HepG2 (cell line): ENCODE measurements around the gene RNF149. TPM values are rescaled to one million over a fixed set of nuclear protein-coding genes. Genes with fewer than 3 reads are reported as not detected.
A peak's percentile ranks its signal among the peaks of the same experiment; 100 is the strongest.

Experiments used
- ATAD3A ChIP-seq: sonication (generic); formaldehyde crosslinking; IDR thresholded peaks from 2 replicates; pipeline ENCODE4 v1.4.0; 2020; ENCODE audit warnings: missing genetic modification reagents
- BRF2 ChIP-seq: sonication (generic); formaldehyde crosslinking; IDR thresholded peaks from 2 replicates; pipeline ENCODE4 v1.8.1; 2022; ENCODE audit warnings: mild to moderate bottlenecking, missing genetic modification reagents
- CC2D1A ChIP-seq: sonication (generic); formaldehyde crosslinking; IDR thresholded peaks from 2 replicates; pipeline ENCODE4 v1.8.1; 2023; ENCODE audit warnings: mild to moderate bottlenecking, missing genetic modification reagents
- DMAP1 ChIP-seq: IDR thresholded peaks from 2 replicates; pipeline ENCODE4 v1.6.1; 2016
- DRAP1 ChIP-seq: IDR thresholded peaks from 2 replicates; pipeline ENCODE4 v1.6.1; 2016; ENCODE audit warnings: missing genetic modification reagents, missing compliant biosample characterization
- FOXM1 ChIP-seq: sonication (generic); formaldehyde crosslinking; IDR thresholded peaks from 2 replicates; pipeline ENCODE4 v1.5.0; 2020; ENCODE audit warnings: missing genetic modification reagents
- GZF1 ChIP-seq: sonication (generic); formaldehyde crosslinking; IDR thresholded peaks from 2 replicates; pipeline ENCODE4 v1.5.1; 2020; ENCODE audit warnings: mild to moderate bottlenecking, missing genetic modification reagents
- KLF13 ChIP-seq: sonication (generic); formaldehyde crosslinking; IDR thresholded peaks from 2 replicates; pipeline ENCODE4 v1.4.0; 2020; ENCODE audit warnings: mild to moderate bottlenecking, missing genetic modification reagents
- MAX ChIP-seq: IDR thresholded peaks from 2 replicates; pipeline ENCODE4 v1.6.1; 2012; ENCODE audit warnings: inconsistent platforms
- MTA3 ChIP-seq: sonication (generic); formaldehyde crosslinking; IDR thresholded peaks from 2 replicates; pipeline ENCODE4 v1.4.0; 2020; ENCODE audit warnings: missing genetic modification reagents
- MYNN ChIP-seq: sonication (generic); formaldehyde crosslinking; IDR thresholded peaks from 2 replicates; pipeline ENCODE4 v1.4.0; 2020; ENCODE audit warnings: mild to moderate bottlenecking, low read depth, missing genetic modification reagents
- PAWR ChIP-seq: sonication (generic); formaldehyde crosslinking; IDR thresholded peaks from 2 replicates; pipeline ENCODE4 v1.4.0; 2020; ENCODE audit warnings: missing genetic modification reagents, mild to moderate bottlenecking, borderline replicate concordance
- REL ChIP-seq: sonication (generic); formaldehyde crosslinking; conservative IDR thresholded peaks from 2 replicates; pipeline ENCODE4 v1.8.0; 2022; ENCODE audit warnings: mild to moderate bottlenecking, missing genetic modification reagents, moderate library complexity
- SPEN ChIP-seq: sonication (generic); formaldehyde crosslinking; IDR thresholded peaks from 2 replicates; pipeline ENCODE4 v1.5.1; 2020; ENCODE audit warnings: low read depth, mild to moderate bottlenecking, missing genetic modification reagents
- TBP ChIP-seq: sonication (generic); formaldehyde crosslinking; IDR thresholded peaks from 2 replicates; pipeline ENCODE4 v1.5.0; 2020; ENCODE audit warnings: missing genetic modification reagents
- TEAD3 ChIP-seq: optimal IDR thresholded peaks from 2 replicates; pipeline ENCODE3; 2016; ENCODE audit warnings: borderline replicate concordance
- ZBED4 ChIP-seq: sonication (generic); formaldehyde crosslinking; IDR thresholded peaks from 2 replicates; pipeline ENCODE4 v1.4.0; 2020; ENCODE audit warnings: missing genetic modification reagents, borderline replicate concordance
- ZBTB8A ChIP-seq: sonication (generic); formaldehyde crosslinking; IDR thresholded peaks from 2 replicates; pipeline ENCODE4 v1.4.0; 2020; ENCODE audit warnings: mild to moderate bottlenecking, low read depth, missing genetic modification reagents, borderline replicate concordance
- ZNF138 ChIP-seq: sonication (generic); formaldehyde crosslinking; IDR thresholded peaks from 2 replicates; pipeline ENCODE4 v1.5.0; 2020; ENCODE audit warnings: mild to moderate bottlenecking, low read depth, missing genetic modification reagents
- ZNF17 ChIP-seq: sonication (generic); formaldehyde crosslinking; IDR thresholded peaks from 2 replicates; pipeline ENCODE4 v1.5.0; 2020; ENCODE audit warnings: mild to moderate bottlenecking, missing genetic modification reagents
- ZNF18 ChIP-seq: sonication (generic); formaldehyde crosslinking; IDR thresholded peaks from 2 replicates; pipeline ENCODE4 v1.8.0; 2022; ENCODE audit warnings: mild to moderate bottlenecking, missing genetic modification reagents; ENCODE audit not compliant: insufficient replicate concordance
- ZNF460 ChIP-seq: sonication (generic); formaldehyde crosslinking; IDR thresholded peaks from 2 replicates; pipeline ENCODE4 v1.5.1; 2020; ENCODE audit warnings: missing genetic modification reagents, mild to moderate bottlenecking, borderline replicate concordance
- ZNF670 ChIP-seq: sonication (generic); formaldehyde crosslinking; IDR thresholded peaks from 2 replicates; pipeline ENCODE4 v1.8.0; 2022; ENCODE audit warnings: mild to moderate bottlenecking, missing genetic modification reagents, borderline replicate concordance
- polyA plus RNA-seq, 8 experiments: library from polyadenylated mRNA; depleted of rRNA in 3 of 8; stranded (reverse) in 7 of 8; unstranded in 1 of 8; fragments of >200 nt; fragmentation: Illumina TruSeq in 4 of 8; extraction: Trizol in 4 of 8; gene quantifications; 2 replicates each; pipeline versions ENCODE4 v1.2.1 to v1.2.3, GENCODE V29; 2011 to 2016; ENCODE audit warnings: low read depth in 4 of 8, missing spikeins in 1 of 8, mixed read lengths in 1 of 8; ENCODE audit not compliant: insufficient read depth in 1 of 8
- total RNA-seq, 5 experiments: library from RNA; depleted of rRNA; stranded (reverse); fragments of >200 nt; fragmentation: Illumina TruSeq; extraction: Trizol; gene quantifications; 2 replicates each; pipeline ENCODE4 v1.2.3, GENCODE V29; 2016; ENCODE audit warnings: low read depth in 1 of 5

RNF149 gene
- total and polyA plus RNA-seq, 2 of the 13 experiments (the other 11 are each of a cell fraction or from before 2014, with no cell fraction given) = 87.6 to 109 TPM

GRCh38 chr2:101308432-101309210 is at the start of gene RNF149 (continued):
- TF ChIP-seq REL (0 out of 2 replicates have a peak, but pooled peaks have one; percentile 83), BRF2 (no peak; the same call in 1 of the 2 replicates), ZNF670 (CRISPR knock-in tag) (peak; percentile 97; the same call in 1 of the 2 replicates), TBP (CRISPR knock-in tag) (peak; percentile 64; the same call in 1 of the 2 replicates), TEAD3 (CRISPR knock-in tag) (peak; percentile 85), DMAP1 (CRISPR knock-in tag) (peak; percentile 98), ZNF460 (no peak; the same call in 1 of the 2 replicates), MAX (peak; percentile 93), CC2D1A (CRISPR knock-in tag) (peak; percentile 82), MYNN (CRISPR knock-in tag) (peak; percentile 82; the same call in 1 of the 2 replicates), GZF1 (CRISPR knock-in tag) (no peak), ZBED4 (peak; percentile 88), ATAD3A (CRISPR knock-in tag) (no peak), ZNF17 (CRISPR knock-in tag) (peak; percentile 19; the same call in 1 of the 2 replicates), SPEN (CRISPR knock-in tag) (peak; percentile 97), MTA3 (CRISPR knock-in tag) (peak; percentile 71; the same call in 1 of the 2 replicates), ZNF138 (CRISPR knock-in tag) (peak; percentile 95; the same call in 1 of the 2 replicates), DRAP1 (CRISPR knock-in tag) (peak; percentile 93), KLF13 (CRISPR knock-in tag) (peak; percentile 85), ZNF18 (peak; percentile 46), ZBTB8A (CRISPR knock-in tag) (no peak), PAWR (CRISPR knock-in tag) (peak; percentile 95), FOXM1 (no peak)
